ENCODE measurements around the gene MAPK8IP1.

The MAPK8IP1 gene

GRCh38 chr11:45909594-45910475 lies 24.4 kb downstream of the MAPK8IP1 start:
- no peak for DNase-seq

DNA sequence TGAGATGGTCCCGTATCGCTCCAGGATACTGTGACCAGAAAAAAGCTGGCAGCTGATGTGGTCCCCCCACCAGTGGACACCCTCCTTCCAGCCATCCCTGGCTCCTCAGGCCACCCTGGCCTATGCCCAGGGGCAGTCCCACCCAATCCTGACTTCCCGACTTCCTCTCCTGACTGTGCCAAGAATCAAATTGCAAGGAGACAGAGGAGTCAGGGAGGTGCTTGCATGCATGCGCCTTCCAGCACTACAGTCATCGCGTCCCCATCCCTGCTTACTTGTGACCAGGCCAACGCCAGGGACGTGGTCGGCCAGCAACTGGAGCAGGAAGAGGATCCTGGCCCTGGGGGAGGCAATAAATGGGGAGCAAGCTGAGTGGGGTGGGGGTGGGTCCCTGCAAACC lies 25.2 kb downstream of the MAPK8IP1 start:
- DNase-seq, result no peak

GRCh38 chr11:45913514-45913913 lies 28.1 kb downstream of the MAPK8IP1 start:
- DNase-seq, result no peak

DNA sequence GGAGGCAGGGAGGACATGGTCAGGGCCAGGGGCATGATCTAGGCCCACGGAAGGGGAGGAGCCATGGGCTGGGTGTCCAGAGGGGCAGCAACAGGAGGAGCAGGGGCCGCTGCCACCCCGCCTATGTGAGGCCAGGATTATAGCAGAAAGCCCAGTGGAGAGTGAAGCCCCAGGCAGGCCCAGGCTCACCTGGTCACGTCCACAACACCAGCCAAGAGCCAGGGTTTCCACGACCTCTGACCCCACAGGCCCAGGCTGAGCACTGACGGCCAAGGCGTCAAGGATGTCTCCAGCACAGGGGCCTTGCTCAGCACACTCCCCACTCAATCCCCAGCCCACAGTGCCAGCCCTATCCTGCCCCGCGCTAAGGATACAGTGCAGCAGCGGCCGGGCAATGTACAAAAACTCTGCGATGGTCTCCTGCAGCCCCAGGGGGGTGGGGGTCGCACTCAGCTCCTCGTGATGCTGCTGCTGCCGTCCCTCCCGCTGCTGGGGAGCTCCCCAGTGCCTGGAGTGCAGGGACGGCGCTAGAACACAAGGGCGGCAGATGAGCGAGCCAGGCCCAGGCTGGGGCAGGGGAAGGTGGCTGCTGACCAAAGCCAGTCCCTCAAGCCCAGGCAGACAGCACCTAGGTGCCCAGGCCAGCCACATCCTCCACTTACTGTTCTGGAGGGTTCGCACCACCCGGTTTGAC lies 28.6 kb downstream of the MAPK8IP1 start:
- no peak for DNase-seq

DNA sequence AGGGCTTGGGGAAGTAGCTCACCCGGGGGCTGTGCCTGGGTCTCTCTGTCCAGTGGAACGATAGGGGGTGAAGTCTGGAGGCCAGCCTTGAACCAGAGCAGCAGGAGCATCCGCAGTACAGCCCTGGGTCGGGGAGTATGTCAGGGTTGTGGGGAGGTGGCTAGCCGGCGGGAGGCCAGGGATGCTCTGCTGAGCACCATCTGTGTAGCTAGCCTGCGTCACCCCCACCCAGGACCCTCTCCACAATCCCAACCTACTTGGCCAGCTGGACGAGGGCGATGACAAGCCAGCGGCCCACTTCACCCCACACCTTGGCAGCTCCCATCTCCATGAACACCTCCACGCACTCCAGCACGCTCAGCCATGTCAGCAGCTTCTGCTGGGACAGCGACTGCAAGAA lies 30.0 kb downstream of the MAPK8IP1 start:
- DNase-seq, result no peak

- DNase-seq, result no peak
Measured at GRCh38 chr11:45917286-45917622, 31.8 kb downstream of the MAPK8IP1 start.

DNA sequence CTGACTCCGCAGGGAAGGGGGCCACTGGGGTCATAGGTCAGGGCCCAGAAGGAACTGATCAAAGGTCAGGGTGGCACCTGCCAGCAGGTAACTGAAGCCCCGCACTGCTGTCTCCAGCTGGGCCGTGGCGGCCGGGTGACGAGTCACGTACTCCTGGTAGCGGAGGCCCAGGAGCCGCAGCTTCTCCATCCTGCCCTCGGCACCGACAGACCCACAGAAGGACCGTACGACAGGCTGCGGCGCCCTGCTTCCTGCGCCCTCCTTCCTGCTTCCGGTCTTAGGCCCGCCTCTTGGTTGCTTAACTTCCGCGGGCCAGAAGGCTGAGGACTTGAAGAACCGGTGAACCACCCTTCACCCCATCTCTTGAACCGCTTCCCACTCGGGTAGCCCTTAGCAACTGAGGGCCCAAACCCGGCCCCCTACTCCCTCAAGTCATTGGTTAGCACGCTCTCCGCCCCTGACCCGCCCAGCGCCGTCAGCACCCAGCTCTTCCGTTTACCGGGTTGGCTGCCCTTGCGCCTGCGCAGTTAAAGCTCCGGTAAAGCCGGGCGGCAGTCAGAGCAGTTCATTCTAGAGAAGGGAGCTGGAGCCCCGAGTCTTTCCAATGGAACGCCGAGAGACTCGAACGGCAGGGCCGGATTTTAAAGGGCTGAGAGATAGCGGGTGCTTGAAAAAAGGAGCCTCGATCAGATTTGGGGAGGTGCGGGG lies 32.3 kb downstream of the MAPK8IP1 start, which contains the start of gene PEX16:
TSS of gene PEX16 (minus strand) at position 255 of the 708 bp plus-strand sequence. CDS start at position 189, 66 bp downstream.
- DNase-seq, result peak; percentile 100

DNA sequence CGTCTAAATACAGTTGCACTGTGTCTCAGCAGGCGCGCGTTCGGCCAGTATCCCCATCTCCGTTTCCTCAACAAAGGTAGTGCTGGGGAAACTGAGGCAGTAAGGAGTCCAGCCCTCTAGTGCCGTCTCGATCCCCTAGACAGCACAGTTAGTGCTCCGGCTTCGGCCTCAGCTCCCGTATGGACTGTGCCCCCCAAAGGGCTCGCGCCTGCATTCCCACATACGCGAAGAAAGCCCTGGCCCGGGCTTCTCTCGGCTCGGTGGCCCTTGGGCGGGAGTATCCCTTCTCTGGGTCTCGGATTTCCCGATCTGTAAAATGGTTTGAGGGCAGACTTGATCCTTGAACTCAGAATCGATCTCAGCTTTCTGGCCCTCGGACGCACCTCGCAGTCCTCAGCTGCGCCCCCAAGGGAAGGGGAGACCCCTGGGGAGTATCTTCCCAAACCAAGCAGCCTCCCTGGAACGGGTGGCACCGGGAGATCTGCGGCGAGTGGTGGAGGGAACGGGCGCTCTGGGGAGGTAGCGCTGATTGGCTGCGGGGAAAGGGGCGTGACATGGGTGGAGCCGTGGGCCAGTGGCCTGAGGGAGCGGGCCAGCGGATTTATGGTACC lies 33.0 kb downstream of the MAPK8IP1 start:
- DNase-seq, result peak; percentile 73

DNA sequence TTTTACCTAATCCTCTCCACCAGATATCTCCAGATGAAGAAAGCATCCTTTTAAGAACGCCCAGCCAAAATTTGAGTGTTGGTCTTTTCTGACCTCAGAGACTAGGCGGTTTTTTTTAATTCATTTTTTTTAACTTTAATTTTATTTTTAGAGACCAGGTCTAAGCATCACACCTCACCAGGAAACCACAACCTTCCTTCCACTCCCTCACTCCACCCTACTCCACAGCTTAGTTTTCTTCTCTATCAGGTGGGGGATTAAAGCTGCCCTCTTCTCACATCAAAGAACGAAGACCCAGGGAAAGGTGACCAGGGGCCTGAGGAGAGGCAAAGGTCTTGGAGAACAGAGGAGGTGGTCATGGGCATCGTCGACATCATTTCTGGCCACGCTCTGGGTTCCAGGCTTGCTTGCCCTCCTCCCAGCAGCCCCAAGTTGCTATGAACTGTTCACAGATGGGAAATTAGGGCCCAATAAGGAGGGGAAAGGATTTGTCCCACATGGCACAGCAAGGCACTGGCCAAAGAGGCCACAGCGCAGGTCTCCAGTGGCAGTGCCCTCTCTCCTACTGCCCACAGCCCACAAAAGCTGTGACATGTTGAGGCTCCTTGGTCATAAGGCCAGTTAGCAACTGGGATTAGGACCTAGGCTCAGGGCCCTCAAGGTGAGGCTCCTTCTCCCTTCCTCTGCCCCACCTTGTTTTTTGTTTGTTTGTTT lies 33.7 kb downstream of the MAPK8IP1 start:
- DNase-seq, result no peak

DNA sequence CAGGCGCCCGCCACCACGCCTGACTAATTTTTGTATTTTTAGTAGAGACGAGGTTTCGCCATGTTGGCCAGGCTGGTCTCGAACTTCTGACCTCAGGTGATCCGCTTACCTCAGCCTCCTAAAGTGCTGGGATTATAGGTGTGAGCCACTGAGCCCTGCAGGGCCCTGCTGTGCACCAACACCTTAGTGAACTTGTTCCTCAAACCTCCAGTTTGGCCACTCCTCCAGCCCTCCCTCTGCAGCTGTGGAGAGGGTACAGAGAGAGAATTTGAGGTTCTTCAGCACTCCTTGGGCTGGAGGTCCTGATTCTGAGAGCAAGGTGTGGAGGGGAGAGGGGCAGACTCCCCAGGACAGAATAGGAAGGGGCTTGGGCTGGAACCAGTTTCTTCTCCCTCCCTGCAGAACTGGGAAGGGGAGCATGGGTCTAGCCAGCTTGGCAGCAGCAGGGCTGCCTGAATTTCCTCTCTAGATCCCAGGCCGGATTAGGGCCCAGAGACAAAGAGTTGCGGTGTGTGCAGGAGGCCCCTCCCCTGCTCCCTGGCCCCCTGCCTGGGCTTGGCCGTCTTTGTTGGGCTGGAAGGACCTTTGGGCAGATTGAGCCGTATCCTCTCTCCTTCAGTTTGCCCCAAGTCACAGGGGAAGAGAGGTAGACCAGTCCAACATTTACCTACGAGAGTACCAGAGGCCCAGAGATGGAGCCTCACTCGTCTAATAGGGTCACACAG lies 34.5 kb downstream of the MAPK8IP1 start:
- DNase-seq, result no peak

- DNase-seq, result no peak
Measured at GRCh38 chr11:45920531-45921477, 35.4 kb downstream of the MAPK8IP1 start.

DNA sequence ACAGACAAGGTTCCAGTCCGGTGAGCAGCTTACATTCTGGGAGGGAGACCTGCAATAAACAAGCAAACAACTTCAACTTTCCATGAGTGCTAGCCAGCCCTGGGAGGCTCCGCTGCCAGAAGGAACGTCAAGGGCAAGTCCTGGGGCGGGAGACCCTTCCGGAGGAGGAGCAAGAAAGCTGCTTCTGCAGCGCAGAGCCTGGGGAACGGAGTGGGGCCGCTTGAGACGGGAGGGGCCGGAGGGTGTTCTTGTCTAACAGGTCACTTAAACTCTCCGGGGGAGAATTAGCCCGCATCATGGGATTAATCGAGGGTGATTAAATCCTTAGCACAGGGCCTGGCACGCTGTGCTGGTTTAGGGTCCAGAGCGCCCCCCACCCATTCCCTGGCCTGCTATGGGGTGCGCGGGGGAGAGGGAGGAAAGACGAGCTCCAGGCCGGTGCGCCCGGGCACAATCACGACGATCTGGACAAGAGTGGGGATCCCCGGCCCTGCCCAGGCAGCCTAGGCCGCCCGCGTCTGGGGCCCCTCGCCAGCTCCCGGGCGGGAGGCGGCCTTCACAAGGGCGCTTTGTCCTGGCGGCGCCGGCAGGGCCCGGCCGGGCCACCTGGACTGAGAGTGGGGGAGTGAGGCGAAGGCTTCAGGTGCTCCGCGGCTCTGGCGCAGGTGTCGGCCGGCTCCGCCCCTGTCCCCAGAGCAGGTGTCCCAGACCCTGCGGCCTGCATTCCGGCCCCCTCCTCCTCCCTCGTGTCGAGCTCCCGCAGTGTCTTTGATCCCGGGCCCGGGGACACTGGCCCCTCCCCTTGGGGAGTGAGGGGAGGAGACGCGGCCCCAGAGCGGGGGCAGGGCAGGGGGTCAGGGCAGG lies 36.3 kb downstream of the MAPK8IP1 start:
- DNase-seq, result no peak

GRCh38 chr11:45922425-45923082 lies 37.1 kb downstream of the MAPK8IP1 start, which contains the start of gene LARGE2:
TSS of gene LARGE2 (plus strand) at chr11:45922656. CDS start at chr11:45922883, 227 bp downstream.
- DNase-seq, result no peak

DNA sequence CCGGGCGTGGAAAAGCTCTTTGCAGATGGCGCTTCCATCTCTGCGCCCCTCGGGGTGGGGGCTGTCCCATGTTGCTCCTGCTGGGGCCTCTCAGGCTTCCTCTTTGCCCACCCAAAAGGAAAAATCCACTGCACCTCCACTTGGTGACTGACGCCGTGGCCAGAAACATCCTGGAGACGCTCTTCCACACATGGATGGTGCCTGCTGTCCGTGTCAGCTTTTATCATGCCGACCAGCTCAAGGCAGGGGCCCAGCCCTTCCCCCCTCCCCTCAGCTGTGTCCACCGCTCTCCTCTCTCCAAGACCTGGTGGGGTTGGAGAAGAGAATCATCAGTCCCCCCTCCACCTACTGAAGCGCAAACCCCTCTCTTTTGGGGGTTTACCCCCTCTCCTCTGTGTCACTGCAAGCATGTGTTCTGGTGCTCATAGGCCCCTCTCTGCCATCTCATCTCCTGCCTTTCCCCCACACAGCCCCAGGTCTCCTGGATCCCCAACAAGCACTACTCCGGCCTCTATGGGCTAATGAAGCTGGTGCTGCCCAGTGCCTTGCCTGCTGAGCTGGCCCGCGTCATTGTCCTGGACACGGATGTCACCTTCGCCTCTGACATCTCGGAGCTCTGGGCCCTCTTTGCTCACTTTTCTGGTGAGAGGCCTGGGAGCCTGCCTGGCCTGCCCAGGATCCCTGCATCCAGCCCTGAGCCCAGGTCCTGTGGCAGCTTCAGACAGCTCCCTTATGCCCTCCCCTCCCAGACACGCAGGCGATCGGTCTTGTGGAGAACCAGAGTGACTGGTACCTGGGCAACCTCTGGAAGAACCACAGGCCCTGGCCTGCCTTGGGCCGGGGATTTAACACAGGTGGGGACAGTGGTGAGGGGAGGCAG lies 38.8 kb downstream of the MAPK8IP1 start:
- no peak for DNase-seq

GRCh38 chr11:45924927-45925326 lies 39.5 kb downstream of the MAPK8IP1 start:
- DNase-seq, result no peak

GRCh38 chr11:45925550-45925949 lies 40.1 kb downstream of the MAPK8IP1 start:
- DNase-seq, result no peak

GRCh38 chr11:45926001-45926401 lies 40.5 kb downstream of the MAPK8IP1 start:
- no peak for DNase-seq

All from fibroblast of skin of scalp (primary cell).